ENCODE measurements around the gene SLC27A1.
A peak's percentile ranks its signal among the peaks of the same experiment; 100 is the strongest.
"Not testable (repeated sequence)": the region's sequence is repeated elsewhere in the genome, so short reads cannot be mapped to it uniquely, and the experiment has no call there.

The SLC27A1 gene

GRCh38 chr19:17500447-17501198 is 30.3 kb downstream of the SLC27A1 start:
- H3K27ac Mint-ChIP-seq = no peak overlapping the region
- H3K4me1 Mint-ChIP-seq (ENCODE audit: low read depth in 2 of 2) = peaks cover 17 to 18% of the 10 kb centered on the region in 2 donors
- H3K9me3 Mint-ChIP-seq = no peaks in the 10 kb centered on the region
- H3K36me3 Mint-ChIP-seq (ENCODE audit: insufficient read depth) = peaks cover 6% of the 10 kb centered on the region
- no peaks in the 10 kb centered on the region for H3K27me3 Mint-ChIP-seq
- no peak for ATAC-seq (replicated peaks)
- DNase-seq = no peak
- no peak overlapping the region for H3K4me3 Mint-ChIP-seq

GRCh38 chr19:17503240-17503639 is 32.9 kb downstream of the SLC27A1 start:
- Mint-ChIP-seq H3K36me3 (ENCODE audit: insufficient read depth) (peaks cover 11% of the 10 kb centered on the region), H3K4me3 (no peak overlapping the region), H3K27ac (no peak overlapping the region), H3K4me1 (ENCODE audit: low read depth in 2 of 2) (peaks cover 10% of the 10 kb centered on the region in 2 donors), H3K27me3 (no peaks in the 10 kb centered on the region), H3K9me3 (no peaks in the 10 kb centered on the region)
- DNase-seq = no peak
- no peak for ATAC-seq (replicated peaks)

GRCh38 chr19:17504030-17504429 is 33.7 kb downstream of the SLC27A1 start:
- Mint-ChIP-seq H3K27me3 (no peaks in the 10 kb centered on the region), H3K9me3 (no peaks in the 10 kb centered on the region), H3K27ac (peak overlapping the region; percentile 64 to 71), H3K4me1 (ENCODE audit: low read depth in 2 of 2) (peaks cover 10 to 12% of the 10 kb centered on the region in 2 donors), H3K36me3 (ENCODE audit: insufficient read depth) (peaks cover 13% of the 10 kb centered on the region), H3K4me3 (no peak overlapping the region)
- no peak for ATAC-seq (replicated peaks)
- DNase-seq = no peak

GRCh38 chr19:17504456-17504855 is 34.1 kb downstream of the SLC27A1 start:
- peak overlapping the region in 1 of 2 donors; percentile 85 for H3K27ac Mint-ChIP-seq
- H3K9me3 Mint-ChIP-seq = no peaks in the 10 kb centered on the region
- H3K36me3 Mint-ChIP-seq (ENCODE audit: insufficient read depth) = peaks cover 16% of the 10 kb centered on the region
- DNase-seq (no peak), ATAC-seq (replicated peaks) (no peak)
- H3K4me3 Mint-ChIP-seq = no peak overlapping the region
- peaks cover 9 to 12% of the 10 kb centered on the region in 2 donors for H3K4me1 Mint-ChIP-seq (ENCODE audit: low read depth in 2 of 2)
- H3K27me3 Mint-ChIP-seq = no peaks in the 10 kb centered on the region

GRCh38 chr19:17505223-17505622 is 34.9 kb downstream of the SLC27A1 start:
- peaks cover 4 to 7% of the 10 kb centered on the region in 2 donors for H3K4me1 Mint-ChIP-seq (ENCODE audit: low read depth in 2 of 2)
- peak overlapping the region; percentile 60 to 85 for H3K27ac Mint-ChIP-seq
- DNase-seq (no peak), ATAC-seq (replicated peaks) (no peak)
- no peaks in the 10 kb centered on the region for H3K9me3 Mint-ChIP-seq
- peaks cover 18% of the 10 kb centered on the region for H3K36me3 Mint-ChIP-seq (ENCODE audit: insufficient read depth)
- no peak overlapping the region for H3K4me3 Mint-ChIP-seq
- no peaks in the 10 kb centered on the region for H3K27me3 Mint-ChIP-seq

- no peaks in the 10 kb centered on the region for H3K27me3 Mint-ChIP-seq
- H3K36me3 Mint-ChIP-seq (ENCODE audit: insufficient read depth) = peaks cover 28% of the 10 kb centered on the region
- H3K4me1 Mint-ChIP-seq (ENCODE audit: low read depth in 2 of 2) = peaks cover 13 to 15% of the 10 kb centered on the region in 2 donors
- H3K27ac Mint-ChIP-seq = no peak overlapping the region
- ATAC-seq (replicated peaks) (no peak), DNase-seq (no peak)
- no peak overlapping the region for H3K4me3 Mint-ChIP-seq
- no peaks in the 10 kb centered on the region for H3K9me3 Mint-ChIP-seq
Observed at GRCh38 chr19:17506745-17507144, 36.4 kb downstream of the SLC27A1 start.

- H3K36me3 Mint-ChIP-seq (ENCODE audit: insufficient read depth) = peaks cover 35% of the 10 kb centered on the region
- H3K27me3 Mint-ChIP-seq; DNase-seq; H3K27ac Mint-ChIP-seq; ATAC-seq (replicated peaks); H3K9me3 Mint-ChIP-seq; H3K4me3 Mint-ChIP-seq: not testable (repeated sequence)
- peaks cover 23 to 24% of the 10 kb centered on the region in 2 donors for H3K4me1 Mint-ChIP-seq (ENCODE audit: low read depth in 2 of 2)
Observed at GRCh38 chr19:17508558-17508933, 38.2 kb downstream of the SLC27A1 start.

- Mint-ChIP-seq H3K27me3 (no peaks in the 10 kb centered on the region), H3K27ac (peak overlapping the region; percentile 96 to 97), H3K4me3 (peak overlapping the region; percentile 100), H3K9me3 (no peaks in the 10 kb centered on the region), H3K36me3 (ENCODE audit: insufficient read depth) (peaks cover 37% of the 10 kb centered on the region), H3K4me1 (ENCODE audit: low read depth in 2 of 2) (peaks cover 25 to 28% of the 10 kb centered on the region in 2 donors)
- DNase-seq (no peak), ATAC-seq (replicated peaks) (no peak)
Observed at GRCh38 chr19:17510220-17510993, 40.1 kb downstream of the SLC27A1 start.

GRCh38 chr19:17511724-17512573 is 41.6 kb downstream of the SLC27A1 start:
- ATAC-seq (replicated peaks) (peak; percentile 78), DNase-seq (peak; percentile 84 to 86 (median 86))
- peaks cover 25 to 28% of the 10 kb centered on the region in 2 donors for H3K4me1 Mint-ChIP-seq (ENCODE audit: low read depth in 2 of 2)
- H3K36me3 Mint-ChIP-seq (ENCODE audit: insufficient read depth) = peaks cover 41% of the 10 kb centered on the region
- H3K27ac Mint-ChIP-seq = peak overlapping the region; percentile 96 to 97
- H3K27me3 Mint-ChIP-seq = no peaks in the 10 kb centered on the region
- H3K9me3 Mint-ChIP-seq = no peaks in the 10 kb centered on the region
- H3K4me3 Mint-ChIP-seq = peak overlapping the region; percentile 100

- Mint-ChIP-seq H3K4me3 (peak overlapping the region; percentile 100), H3K4me1 (ENCODE audit: low read depth in 2 of 2) (peaks cover 25 to 28% of the 10 kb centered on the region in 2 donors), H3K27me3 (no peaks in the 10 kb centered on the region), H3K9me3 (peaks cover 0 to 3% of the 10 kb centered on the region in 2 donors), H3K36me3 (ENCODE audit: insufficient read depth) (peaks cover 45% of the 10 kb centered on the region), H3K27ac (peak overlapping the region; percentile 96 to 97)
- no peak for DNase-seq
- no peak for ATAC-seq (replicated peaks)
Observed at GRCh38 chr19:17512574-17512939, 42.2 kb downstream of the SLC27A1 start.

- Mint-ChIP-seq H3K36me3 (ENCODE audit: insufficient read depth) (peaks cover 40% of the 10 kb centered on the region), H3K9me3 (peaks cover 0 to 3% of the 10 kb centered on the region in 2 donors), H3K27me3 (no peaks in the 10 kb centered on the region), H3K27ac (peak overlapping the region in 1 of 2 donors; percentile 82), H3K4me3 (no peak overlapping the region), H3K4me1 (ENCODE audit: low read depth in 2 of 2) (peaks cover 20 to 21% of the 10 kb centered on the region in 2 donors)
- ATAC-seq (replicated peaks) (no peak), DNase-seq (no peak)
Observed at GRCh38 chr19:17515408-17516149, 45.3 kb downstream of the SLC27A1 start.

- Mint-ChIP-seq H3K36me3 (ENCODE audit: insufficient read depth) (peaks cover 20% of the 10 kb centered on the region), H3K9me3 (peaks cover 0 to 3% of the 10 kb centered on the region in 2 donors), H3K27me3 (no peaks in the 10 kb centered on the region), H3K4me3 (no peak overlapping the region), H3K4me1 (ENCODE audit: low read depth in 2 of 2) (peaks cover 11 to 12% of the 10 kb centered on the region in 2 donors), H3K27ac (no peak overlapping the region)
- no peak for DNase-seq
- no peak for ATAC-seq (replicated peaks)
Observed at GRCh38 chr19:17517898-17518297, 47.6 kb downstream of the SLC27A1 start.

All from effector memory CD8-positive, alpha-beta T cell (primary cell).